ENCODE measurements around the gene SSR4.

Gene SSR4

DNA sequence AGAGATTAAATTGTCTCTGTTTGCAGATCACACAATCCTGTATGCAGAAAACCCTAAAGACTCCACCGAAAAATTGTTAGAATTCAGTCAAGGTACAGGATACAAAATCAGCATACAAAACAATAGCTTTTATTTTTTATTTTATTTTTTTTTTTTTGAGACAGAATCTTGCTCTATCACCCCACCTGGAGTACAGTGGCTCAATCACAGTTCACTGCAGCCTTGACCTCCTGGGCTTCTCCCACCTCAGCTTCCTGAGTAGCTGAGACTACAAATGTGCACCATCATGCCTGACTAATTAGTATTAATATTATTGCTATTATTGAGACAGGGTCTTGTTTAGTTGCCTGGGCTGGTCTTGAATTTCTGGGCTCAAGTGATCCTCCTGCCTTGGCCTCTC lies 39.3 kb upstream of the SSR4 start:
- Histone ChIP-seq H3K27me3 (ENCODE audit: insufficient read depth, poor library complexity, severe bottlenecking) (no peaks in the 10 kb centered on the region), H3K9me3 (ENCODE audit: severe bottlenecking) (no peaks in the 10 kb centered on the region), H3K36me3 (ENCODE audit: low read depth) (no peaks in the 10 kb centered on the region), H3K4me1 (ENCODE audit: insufficient read depth, poor library complexity, severe bottlenecking) (no peaks in the 10 kb centered on the region), H3K27ac (ENCODE audit: poor library complexity, severe bottlenecking) (no peak overlapping the region), H3K4me3 (ENCODE audit: severe bottlenecking) (no peak overlapping the region)
- ATAC-seq (ENCODE audit: low read depth) (no peak), DNase-seq (ENCODE audit: low spot score) (no peak)
- TF ChIP-seq, protein P1, sequence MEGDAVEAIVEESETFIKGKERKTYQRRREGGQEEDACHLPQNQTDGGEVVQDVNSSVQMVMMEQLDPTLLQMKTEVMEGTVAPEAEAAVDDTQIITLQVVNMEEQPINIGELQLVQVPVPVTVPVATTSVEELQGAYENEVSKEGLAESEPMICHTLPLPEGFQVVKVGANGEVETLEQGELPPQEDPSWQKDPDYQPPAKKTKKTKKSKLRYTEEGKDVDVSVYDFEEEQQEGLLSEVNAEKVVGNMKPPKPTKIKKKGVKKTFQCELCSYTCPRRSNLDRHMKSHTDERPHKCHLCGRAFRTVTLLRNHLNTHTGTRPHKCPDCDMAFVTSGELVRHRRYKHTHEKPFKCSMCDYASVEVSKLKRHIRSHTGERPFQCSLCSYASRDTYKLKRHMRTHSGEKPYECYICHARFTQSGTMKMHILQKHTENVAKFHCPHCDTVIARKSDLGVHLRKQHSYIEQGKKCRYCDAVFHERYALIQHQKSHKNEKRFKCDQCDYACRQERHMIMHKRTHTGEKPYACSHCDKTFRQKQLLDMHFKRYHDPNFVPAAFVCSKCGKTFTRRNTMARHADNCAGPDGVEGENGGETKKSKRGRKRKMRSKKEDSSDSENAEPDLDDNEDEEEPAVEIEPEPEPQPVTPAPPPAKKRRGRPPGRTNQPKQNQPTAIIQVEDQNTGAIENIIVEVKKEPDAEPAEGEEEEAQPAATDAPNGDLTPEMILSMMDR (IDR thresholded peaks at IDR 0.05; ENCODE audit: poor library complexity, severe bottlenecking), result no peak

DNA sequence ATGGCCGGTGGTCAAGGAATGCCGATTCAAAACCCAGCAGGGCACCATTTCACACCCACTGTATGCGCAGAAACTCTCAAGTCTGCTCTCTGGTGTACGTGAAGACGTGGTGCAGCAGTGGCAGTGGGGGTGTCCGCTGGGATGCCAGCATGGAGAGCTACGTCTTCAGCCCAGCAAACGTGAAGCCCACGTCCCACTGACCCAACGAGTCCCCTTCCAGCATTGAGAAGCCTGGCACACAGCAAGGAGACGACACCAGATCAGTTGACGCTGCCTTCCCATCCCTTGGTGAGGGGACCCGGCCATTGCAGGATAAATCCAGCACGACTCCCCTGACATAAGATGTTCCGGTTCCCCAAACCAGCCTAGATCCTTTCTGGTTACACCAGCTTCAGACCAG lies 32.6 kb upstream of the SSR4 start:
- ATAC-seq (ENCODE audit: low read depth) (no peak), DNase-seq (ENCODE audit: low spot score) (no peak)
- no peaks in the 10 kb centered on the region for H3K9me3 ChIP-seq (ENCODE audit: severe bottlenecking)
- no peaks in the 10 kb centered on the region for H3K36me3 ChIP-seq (ENCODE audit: low read depth)
- TF ChIP-seq, protein P1 (IDR thresholded peaks at IDR 0.05; ENCODE audit: poor library complexity, severe bottlenecking), result no peak
- H3K27ac ChIP-seq (ENCODE audit: poor library complexity, severe bottlenecking), result no peak overlapping the region
- no peaks in the 10 kb centered on the region for H3K4me1 ChIP-seq (ENCODE audit: insufficient read depth, poor library complexity, severe bottlenecking)
- H3K27me3 ChIP-seq (ENCODE audit: insufficient read depth, poor library complexity, severe bottlenecking), result no peaks in the 10 kb centered on the region
- H3K4me3 ChIP-seq (ENCODE audit: severe bottlenecking), result no peak overlapping the region

- Histone ChIP-seq H3K36me3 (ENCODE audit: low read depth) (no peaks in the 10 kb centered on the region), H3K4me3 (ENCODE audit: severe bottlenecking) (no peak overlapping the region), H3K4me1 (ENCODE audit: insufficient read depth, poor library complexity, severe bottlenecking) (no peaks in the 10 kb centered on the region)
Measured at GRCh38 chrX:153762626-153763173, 31.8 kb upstream of the SSR4 start.

DNA sequence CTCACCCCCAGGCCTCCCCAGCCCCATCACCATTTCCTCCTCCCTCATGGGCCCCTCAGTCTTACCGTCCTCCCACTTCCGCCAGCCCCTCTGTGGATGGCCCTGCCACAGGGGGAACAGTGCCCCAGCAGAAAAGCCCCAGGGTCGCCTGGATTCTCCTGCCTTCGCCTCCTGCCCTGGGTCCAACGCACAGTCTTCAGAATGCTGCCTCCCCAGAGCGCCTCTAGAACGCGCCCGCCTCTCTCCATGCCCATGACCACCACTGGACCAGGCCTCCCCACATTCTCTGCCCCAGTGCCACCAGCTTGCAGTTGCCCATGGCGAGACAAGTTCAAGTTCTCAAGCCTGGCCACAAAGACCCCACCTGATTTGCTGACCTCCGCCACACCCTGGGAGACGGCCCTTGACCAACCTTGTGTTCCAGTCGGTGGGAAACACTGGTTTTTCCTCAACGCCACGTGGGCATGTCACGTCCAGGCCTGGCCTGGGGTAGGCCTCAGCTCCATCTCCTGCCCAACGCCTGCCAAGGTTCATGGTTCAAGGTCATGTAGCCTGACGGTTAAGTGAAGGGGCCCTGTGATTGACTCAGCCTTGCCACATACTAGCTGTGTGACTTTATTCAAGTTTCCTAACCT lies 31.1 kb upstream of the SSR4 start:
- Histone ChIP-seq H3K4me1 (ENCODE audit: insufficient read depth, poor library complexity, severe bottlenecking) (no peaks in the 10 kb centered on the region), H3K27me3 (ENCODE audit: insufficient read depth, poor library complexity, severe bottlenecking) (no peaks in the 10 kb centered on the region), H3K9me3 (ENCODE audit: severe bottlenecking) (no peaks in the 10 kb centered on the region), H3K4me3 (ENCODE audit: severe bottlenecking) (no peak overlapping the region), H3K27ac (ENCODE audit: poor library complexity, severe bottlenecking) (no peak overlapping the region), H3K36me3 (ENCODE audit: low read depth) (no peaks in the 10 kb centered on the region)
- ATAC-seq (ENCODE audit: low read depth) (no peak), DNase-seq (ENCODE audit: low spot score) (no peak)
- TF ChIP-seq, protein P1 (IDR thresholded peaks at IDR 0.05; ENCODE audit: poor library complexity, severe bottlenecking), result no peak

More at GRCh38 chrX:153762626-153763173, 31.8 kb upstream of the SSR4 start:
- H3K27ac ChIP-seq (ENCODE audit: poor library complexity, severe bottlenecking), result no peak overlapping the region
- no peaks in the 10 kb centered on the region for H3K9me3 ChIP-seq (ENCODE audit: severe bottlenecking)
- H3K27me3 ChIP-seq (ENCODE audit: insufficient read depth, poor library complexity, severe bottlenecking), result no peaks in the 10 kb centered on the region
- no peak for DNase-seq (ENCODE audit: low spot score)
- no peak for ATAC-seq (ENCODE audit: low read depth)
- TF ChIP-seq, protein P1 (IDR thresholded peaks at IDR 0.05; ENCODE audit: poor library complexity, severe bottlenecking), result no peak

Measured in RWPE2 (cell line).